CD4-positive, alpha-beta T cell treated with Interleukin-12 subunit alpha and Interleukin-12 subunit beta, for 1 hour (primary cell): ENCODE results near the gene FAM3C.
A peak's percentile ranks its signal among the peaks of the same experiment; 100 is the strongest.

Source experiments
- DNase-seq: peaks from one replicate; pipeline ENCODE4 v3.0.0-alpha.2; 2020

Gene FAM3C

GRCh38 chr7:121376979-121377378, 19.1 kb downstream of the FAM3C start:
- DNase-seq, result no peak

DNA sequence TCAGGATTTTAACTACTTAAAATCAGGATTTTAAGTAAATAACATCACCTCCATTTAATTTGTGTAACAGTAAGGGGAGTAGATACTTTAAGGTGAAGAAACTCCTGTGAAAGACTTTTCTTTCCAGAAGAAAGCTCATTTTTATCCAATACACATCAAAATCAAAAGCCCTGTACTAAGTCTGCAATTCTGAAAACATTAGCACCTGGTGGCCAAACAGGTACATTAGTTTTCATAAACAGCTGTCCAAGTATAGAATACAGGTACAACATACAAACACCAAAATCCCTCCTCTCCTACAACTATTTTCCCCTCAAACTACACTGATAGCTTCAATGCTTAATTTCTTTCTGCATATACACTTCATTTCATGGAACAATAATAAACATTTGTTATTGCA, 22.9 kb downstream of the FAM3C start:
- no peak for DNase-seq

GRCh38 chr7:121372376-121373010, 23.6 kb downstream of the FAM3C start:
- peak; percentile 30 for DNase-seq

- no peak for DNase-seq
Measured at GRCh38 chr7:121371883-121372282, 24.2 kb downstream of the FAM3C start.

GRCh38 chr7:121371367-121371766, 24.7 kb downstream of the FAM3C start:
- DNase-seq, result no peak

DNA sequence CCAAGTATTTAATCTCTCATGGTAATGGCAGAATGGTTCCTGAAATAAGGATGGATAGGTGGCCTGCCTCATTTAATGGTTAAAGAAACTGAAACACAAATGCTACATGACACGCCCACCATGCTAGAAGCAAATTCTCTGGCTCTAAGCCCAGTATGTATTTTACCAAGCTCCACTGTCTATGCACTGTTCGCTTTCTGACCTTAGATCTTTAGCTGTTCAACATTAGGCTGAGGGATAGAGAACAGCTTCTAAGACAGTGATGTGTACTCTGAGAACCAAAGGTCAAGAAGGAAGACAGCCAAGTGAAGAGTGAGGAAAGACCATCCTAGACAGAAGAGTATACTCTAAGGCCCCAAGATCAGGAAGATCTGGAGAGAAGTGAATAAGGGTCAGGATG, 26.6 kb downstream of the FAM3C start:
- DNase-seq, result no peak

DNA sequence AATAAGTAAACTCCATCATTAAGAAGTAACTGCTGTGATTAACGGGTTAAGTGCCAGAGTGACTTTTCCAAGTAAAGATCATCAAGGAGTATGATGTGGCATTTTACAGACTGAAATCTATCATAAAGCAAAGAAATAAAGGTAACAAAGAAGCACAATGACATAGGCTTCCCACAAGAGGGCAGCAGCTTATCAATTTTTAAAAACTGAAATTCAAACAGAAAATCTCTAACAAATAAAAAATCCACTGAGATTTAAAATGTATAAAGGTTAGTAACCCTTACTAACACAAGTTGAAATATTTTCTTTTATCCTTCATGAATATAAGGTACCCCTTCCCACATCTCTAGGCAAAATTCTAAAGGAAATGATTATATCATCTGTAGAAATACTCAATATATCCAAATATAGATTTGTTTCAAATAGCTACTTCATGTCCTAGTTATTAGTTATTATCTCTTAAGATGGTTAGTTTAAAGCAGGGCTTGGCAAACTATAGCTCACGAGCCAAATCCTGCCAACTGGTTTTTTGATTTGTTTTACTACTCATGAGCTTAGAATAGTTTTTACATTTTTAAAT, 29.2 kb downstream of the FAM3C start:
- DNase-seq, result peak; percentile 64

GRCh38 chr7:121360564-121360963, 35.5 kb downstream of the FAM3C start:
- peak; percentile 10 for DNase-seq

DNA sequence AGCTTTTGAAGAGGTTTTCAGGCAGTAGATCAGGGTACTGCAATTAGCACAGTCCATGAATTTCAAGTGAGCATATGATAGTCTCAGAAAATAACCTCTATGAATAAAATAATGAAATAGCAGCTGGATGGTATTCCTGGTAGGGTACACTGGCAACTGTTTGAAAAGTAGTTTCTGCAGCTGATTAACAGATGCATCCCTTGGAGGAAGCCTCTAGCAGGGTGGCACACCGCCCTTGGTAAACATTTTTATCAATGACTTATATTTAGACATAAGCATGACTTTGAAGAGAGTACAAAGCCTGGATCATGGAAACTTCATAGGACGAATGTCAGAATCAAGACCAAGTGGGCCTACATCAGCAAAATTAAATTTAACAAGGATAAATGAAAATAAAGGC, 40.5 kb downstream of the FAM3C start:
- DNase-seq, result no peak

DNA sequence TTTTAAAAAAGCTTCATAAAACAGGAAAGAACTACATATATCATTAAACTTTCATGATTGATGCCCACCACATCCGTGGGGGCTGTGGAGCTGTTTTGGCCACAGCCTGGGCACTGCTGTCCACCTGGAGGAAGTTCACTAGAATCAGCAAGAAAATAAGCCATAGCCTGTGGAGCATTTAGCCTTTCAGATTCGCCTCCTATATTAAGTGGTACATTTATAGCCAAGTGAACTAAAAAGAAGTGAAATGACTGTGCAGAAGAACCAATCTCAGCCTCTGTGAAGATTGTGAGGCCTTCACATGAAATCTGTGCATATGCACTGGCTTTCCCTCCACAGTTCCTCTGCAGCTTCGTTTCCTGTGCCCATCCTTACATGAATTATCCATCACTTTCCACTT, 43.8 kb downstream of the FAM3C start:
- DNase-seq, result no peak

- DNase-seq, result no peak
Measured at GRCh38 chr7:121351682-121352081, 44.4 kb downstream of the FAM3C start.

DNA sequence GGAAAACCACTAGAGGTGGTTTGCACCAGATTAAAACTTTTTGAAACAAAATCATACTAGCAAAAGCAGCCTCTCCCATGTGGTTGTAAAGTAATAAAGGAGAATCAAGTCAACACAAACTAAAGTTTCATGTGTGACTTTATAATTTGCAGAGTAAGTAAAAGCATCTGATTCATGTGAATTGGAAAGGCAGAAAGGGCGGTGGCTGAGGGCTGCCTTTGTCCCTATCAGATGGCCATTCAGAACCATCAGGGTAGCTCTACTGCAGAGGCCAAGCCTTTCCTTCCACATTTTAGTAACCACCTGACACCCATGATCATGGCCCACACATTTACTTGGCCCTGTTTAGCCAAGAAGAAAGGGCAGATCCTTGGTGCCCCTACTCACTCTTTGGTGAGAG, 51.6 kb downstream of the FAM3C start:
- no peak for DNase-seq

DNA sequence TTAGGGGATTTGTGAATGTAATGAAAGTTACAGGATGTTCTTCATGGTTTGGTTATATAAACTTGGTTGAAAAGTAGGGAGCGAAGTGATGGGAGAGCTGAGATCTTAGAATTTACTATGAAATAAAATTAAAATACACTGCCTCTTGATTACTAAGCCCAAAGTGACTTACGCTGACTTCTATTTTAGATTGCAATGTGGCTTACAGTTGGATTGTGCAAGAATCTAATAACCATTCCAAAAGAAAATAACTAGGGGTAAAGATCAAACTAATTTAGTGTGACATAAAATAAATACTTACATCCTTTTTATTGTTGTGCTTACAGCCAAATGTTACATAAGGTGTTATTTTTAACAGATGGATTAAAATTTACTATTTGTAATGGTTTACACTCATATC, 52.0 kb downstream of the FAM3C start:
- DNase-seq, result no peak

- DNase-seq, result no peak
Measured at GRCh38 chr7:121343302-121343701, 52.8 kb downstream of the FAM3C start.

DNA sequence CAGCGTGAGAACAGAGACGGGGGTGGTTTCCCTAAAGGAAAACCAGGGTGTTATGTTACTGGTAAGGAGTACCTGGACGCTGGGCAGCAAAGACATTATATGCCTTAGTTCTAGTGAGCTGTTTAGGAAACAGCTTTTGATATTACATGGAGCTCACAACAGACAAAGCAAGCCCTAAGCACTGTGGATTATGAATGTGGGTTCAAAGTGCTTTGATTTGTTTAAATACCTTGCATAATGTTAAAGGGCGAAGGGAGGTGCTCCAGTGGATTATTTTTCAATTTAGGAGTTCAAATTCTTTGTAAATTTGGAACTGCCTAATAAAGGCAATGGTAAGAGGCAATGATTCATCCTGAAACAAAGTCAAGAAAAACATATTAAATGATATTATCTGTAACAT, 53.5 kb downstream of the FAM3C start:
- DNase-seq, result no peak

DNA sequence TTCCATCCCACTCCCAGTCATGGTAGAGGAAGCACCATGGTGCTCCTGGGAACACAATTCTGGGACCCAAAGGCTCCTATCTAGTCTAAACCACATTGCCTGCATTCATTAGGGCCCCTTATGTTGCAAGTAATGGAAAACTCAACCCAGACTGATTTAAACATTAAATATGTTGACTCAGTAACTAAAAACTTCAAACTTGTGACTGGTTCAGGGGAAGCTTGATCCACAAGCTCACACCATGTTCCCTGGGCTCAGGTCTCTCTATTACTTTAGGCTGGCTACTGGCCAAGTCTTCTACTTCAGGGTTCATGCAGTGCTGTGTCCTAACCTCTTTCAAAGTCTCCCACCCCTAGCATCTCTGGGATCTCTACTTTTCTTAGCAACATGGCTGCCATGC, 54.2 kb downstream of the FAM3C start:
- DNase-seq, result no peak

- DNase-seq, result no peak
Measured at GRCh38 chr7:121339082-121339481, 57.0 kb downstream of the FAM3C start.

- DNase-seq, result no peak
Measured at GRCh38 chr7:121337398-121337797, 58.7 kb downstream of the FAM3C start.

GRCh38 chr7:121336579-121336978, 59.5 kb downstream of the FAM3C start:
- DNase-seq, result no peak

- no peak for DNase-seq
Measured at GRCh38 chr7:121334875-121335648, 61.0 kb downstream of the FAM3C start.

- DNase-seq, result no peak
Measured at GRCh38 chr7:121334376-121334775, 61.7 kb downstream of the FAM3C start.

DNA sequence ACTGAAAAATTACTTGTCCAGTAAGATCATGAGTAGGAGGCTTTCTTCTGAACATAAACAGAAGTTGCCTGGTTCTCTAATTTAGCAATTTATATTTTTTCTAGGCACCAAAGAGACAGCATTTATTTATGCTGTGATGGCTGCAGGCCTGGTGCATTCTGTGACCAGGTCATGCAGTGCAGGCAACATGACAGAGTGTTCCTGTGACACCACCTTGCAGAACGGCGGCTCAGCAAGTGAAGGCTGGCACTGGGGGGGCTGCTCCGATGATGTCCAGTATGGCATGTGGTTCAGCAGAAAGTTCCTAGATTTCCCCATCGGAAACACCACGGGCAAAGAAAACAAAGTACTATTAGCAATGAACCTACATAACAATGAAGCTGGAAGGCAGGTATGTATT, 64.5 kb downstream of the FAM3C start:
- DNase-seq, result no peak

DNA sequence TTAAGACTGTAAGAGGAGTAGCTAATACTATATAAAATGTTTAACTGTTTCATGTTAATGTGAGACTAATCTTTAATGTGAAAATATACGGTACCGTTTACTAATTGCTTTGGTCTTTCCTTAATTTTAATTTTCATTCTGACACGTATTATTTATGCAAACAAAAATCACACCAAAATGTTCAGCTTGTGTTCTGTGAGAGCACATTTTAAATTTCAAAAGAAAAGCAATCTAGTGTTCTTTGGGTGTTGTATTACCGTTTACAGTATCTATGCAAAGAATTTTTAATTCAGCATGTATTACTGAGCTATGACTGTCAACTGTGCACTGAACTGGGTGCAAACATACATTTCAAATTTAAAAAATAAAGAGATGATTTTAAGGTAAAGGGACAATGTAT, 65.1 kb downstream of the FAM3C start:
- no peak for DNase-seq

DNA sequence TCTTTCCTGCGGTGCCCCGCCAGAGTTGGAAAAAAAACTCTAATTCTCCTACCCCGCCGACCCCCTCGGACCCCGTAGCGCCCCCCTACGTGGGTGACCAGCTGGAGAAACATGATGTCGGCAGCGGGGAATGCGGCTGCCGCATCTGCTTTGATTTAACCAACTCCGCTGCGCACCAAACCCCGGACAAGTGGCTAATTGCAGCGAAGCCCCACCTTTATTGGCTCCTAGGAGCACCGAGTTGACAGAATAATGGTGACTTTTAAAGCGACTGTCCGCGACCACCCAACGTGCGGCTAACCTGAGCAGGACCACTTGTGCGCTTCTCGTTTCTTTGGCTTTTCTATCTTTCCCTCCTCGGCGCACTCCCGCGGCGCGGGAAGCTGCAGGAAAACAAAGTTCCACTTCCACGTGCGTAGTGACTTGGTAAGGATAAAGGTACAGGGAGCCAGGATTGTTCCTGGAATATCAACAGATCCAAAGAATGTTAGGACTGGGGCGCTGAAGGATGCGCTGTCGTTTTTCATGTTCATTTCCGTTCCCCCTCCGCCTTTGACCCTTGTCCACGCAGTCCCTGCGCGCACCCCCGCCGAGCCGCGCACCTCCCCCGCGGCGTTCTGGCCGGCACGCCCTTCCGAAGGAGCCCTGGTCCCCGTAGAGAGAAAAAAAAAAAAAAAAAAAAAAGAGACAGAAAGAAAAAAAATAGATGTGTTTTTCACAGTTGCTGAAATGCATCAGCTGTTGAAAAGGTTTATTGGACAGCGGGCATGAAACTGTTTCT, 65.9 kb downstream of the FAM3C start:
- DNase-seq, result no peak
